Measurements from ENCODE around the gene CELF2. TPM values are rescaled to one million over a fixed set of nuclear protein-coding genes. Genes with fewer than 3 reads are reported as not detected.

Gene CELF2
- total and polyA plus RNA-seq, 2 experiments from 2014 or later = 14.4 to 26.5 TPM

GRCh38 chr10:11290156-11290890 lies 272.7 kb downstream of the CELF2 start:
- no peaks in the 10 kb centered on the region for H3K79me2 ChIP-seq (ENCODE audit: insufficient read depth)
- WGBS, 2 experiments (ENCODE audit: low coverage in 1 of 2, low lambda C conversion rate in 2 of 2, missing lambda C conversion rate in 2 of 2) = 93 to 97% methylated on average over 22 to 24 of the region's 24 CpGs
- in situ Hi-C loops (cut with MboI) = no loop called here

GRCh38 chr10:11292576-11293302 lies 275.1 kb downstream of the CELF2 start:
- DNase-seq = no peak
- no peaks in the 10 kb centered on the region for H4K20me1 ChIP-seq (ENCODE audit: insufficient read depth)
- H3K9me2 ChIP-seq (ENCODE audit: insufficient read depth) = no peaks in the 10 kb centered on the region
- H3K27ac ChIP-seq = no peak overlapping the region
- no peaks in the 10 kb centered on the region for H3K27me3 ChIP-seq (replicated peaks; ENCODE audit: insufficient read depth)
- H3K9me3 ChIP-seq (ENCODE audit: low read depth) = no peaks in the 10 kb centered on the region
- no peaks in the 10 kb centered on the region for H3F3A ChIP-seq (ENCODE audit: insufficient read depth)
- H3K79me2 ChIP-seq (ENCODE audit: insufficient read depth) = no peaks in the 10 kb centered on the region
- H3K4me2 ChIP-seq (ENCODE audit: unreplicated experiment) = no peak overlapping the region
- H3K9ac ChIP-seq = no peak overlapping the region
- no peak overlapping the region for H2AFZ ChIP-seq
- H3K4me1 ChIP-seq (ENCODE audit: insufficient read depth) = no peaks in the 10 kb centered on the region
- H3K4me3 ChIP-seq = no peak overlapping the region
- in situ Hi-C loops (cut with MboI) = no loop called here
- WGBS, 2 experiments (ENCODE audit: low coverage in 1 of 2, low lambda C conversion rate in 2 of 2, missing lambda C conversion rate in 2 of 2) = 77 to 82% methylated on average over 14 of the region's 14 CpGs
- no peaks in the 10 kb centered on the region for H3K36me3 ChIP-seq (ENCODE audit: low read depth)
- TF ChIP-seq EZH2phosphoT487 (IDR thresholded peaks at IDR 0.05; ENCODE audit: insufficient read depth, low read depth) (no peak), EZH2 (IDR thresholded peaks at IDR 0.05; ENCODE audit: insufficient read depth, poor library complexity, severe bottlenecking) (no peak)

More at GRCh38 chr10:11290156-11290890, 272.7 kb downstream of the CELF2 start:
- no peak for DNase-seq
- no peaks in the 10 kb centered on the region for H3K9me2 ChIP-seq (ENCODE audit: insufficient read depth)
- no peak overlapping the region for H3K4me3 ChIP-seq
- H3K9me3 ChIP-seq (ENCODE audit: low read depth) = no peaks in the 10 kb centered on the region
- H2AFZ ChIP-seq = no peak overlapping the region
- H3K9ac ChIP-seq = no peak overlapping the region
- no peaks in the 10 kb centered on the region for H3K4me1 ChIP-seq (ENCODE audit: insufficient read depth)
- no peak overlapping the region for H3K4me2 ChIP-seq (ENCODE audit: unreplicated experiment)
- H3F3A ChIP-seq (ENCODE audit: insufficient read depth) = no peaks in the 10 kb centered on the region
- no peaks in the 10 kb centered on the region for H4K20me1 ChIP-seq (ENCODE audit: insufficient read depth)
- no peaks in the 10 kb centered on the region for H3K27me3 ChIP-seq (replicated peaks; ENCODE audit: insufficient read depth)
- TF ChIP-seq EZH2 (IDR thresholded peaks at IDR 0.05; ENCODE audit: insufficient read depth, poor library complexity, severe bottlenecking) (no peak), EZH2phosphoT487 (IDR thresholded peaks at IDR 0.05; ENCODE audit: insufficient read depth, low read depth) (no peak)
- no peaks in the 10 kb centered on the region for H3K36me3 ChIP-seq (ENCODE audit: low read depth)
- H3K27ac ChIP-seq = no peak overlapping the region

GRCh38 chr10:11293332-11293731 lies 275.7 kb downstream of the CELF2 start:
- no peak for DNase-seq
- Histone ChIP-seq H3K4me3 (no peak overlapping the region), H3K9ac (no peak overlapping the region), H3K9me3 (ENCODE audit: low read depth) (no peaks in the 10 kb centered on the region), H3K79me2 (ENCODE audit: insufficient read depth) (no peaks in the 10 kb centered on the region), H3K36me3 (ENCODE audit: low read depth) (no peaks in the 10 kb centered on the region), H2AFZ (no peak overlapping the region), H3K4me2 (ENCODE audit: unreplicated experiment) (no peak overlapping the region), H3K9me2 (ENCODE audit: insufficient read depth) (no peaks in the 10 kb centered on the region), H3K27ac (no peak overlapping the region), H3F3A (ENCODE audit: insufficient read depth) (no peaks in the 10 kb centered on the region), H4K20me1 (ENCODE audit: insufficient read depth) (no peaks in the 10 kb centered on the region), H3K27me3 (replicated peaks; ENCODE audit: insufficient read depth) (no peaks in the 10 kb centered on the region), H3K4me1 (ENCODE audit: insufficient read depth) (no peaks in the 10 kb centered on the region)
- 70 to 76% methylated on average over 7 of the region's 7 CpGs for WGBS, 2 experiments (ENCODE audit: low coverage in 1 of 2, low lambda C conversion rate in 2 of 2, missing lambda C conversion rate in 2 of 2)
- TF ChIP-seq EZH2 (IDR thresholded peaks at IDR 0.05; ENCODE audit: insufficient read depth, poor library complexity, severe bottlenecking) = no peak
- TF ChIP-seq EZH2phosphoT487 (IDR thresholded peaks at IDR 0.05; ENCODE audit: insufficient read depth, low read depth) = no peak
- in situ Hi-C loops (cut with MboI) = no loop called here

- Histone ChIP-seq H3K27me3 (replicated peaks; ENCODE audit: insufficient read depth) (no peaks in the 10 kb centered on the region), H3K4me1 (ENCODE audit: insufficient read depth) (no peaks in the 10 kb centered on the region), H2AFZ (no peak overlapping the region), H3K36me3 (ENCODE audit: low read depth) (no peaks in the 10 kb centered on the region), H4K20me1 (ENCODE audit: insufficient read depth) (no peaks in the 10 kb centered on the region), H3K9ac (no peak overlapping the region), H3F3A (ENCODE audit: insufficient read depth) (no peaks in the 10 kb centered on the region), H3K27ac (no peak overlapping the region), H3K4me3 (no peak overlapping the region), H3K4me2 (ENCODE audit: unreplicated experiment) (no peak overlapping the region), H3K79me2 (ENCODE audit: insufficient read depth) (no peaks in the 10 kb centered on the region), H3K9me2 (ENCODE audit: insufficient read depth) (no peaks in the 10 kb centered on the region), H3K9me3 (ENCODE audit: low read depth) (no peaks in the 10 kb centered on the region)
- no peak for DNase-seq
- in situ Hi-C loops (cut with MboI) = no loop called here
- TF ChIP-seq EZH2phosphoT487 (IDR thresholded peaks at IDR 0.05; ENCODE audit: insufficient read depth, low read depth) (no peak), EZH2 (IDR thresholded peaks at IDR 0.05; ENCODE audit: insufficient read depth, poor library complexity, severe bottlenecking) (no peak)
- 52 to 58% methylated on average over 6 of the region's 6 CpGs for WGBS, 2 experiments (ENCODE audit: low coverage in 1 of 2, low lambda C conversion rate in 2 of 2, missing lambda C conversion rate in 2 of 2)
Measured at GRCh38 chr10:11294831-11295450, 277.3 kb downstream of the CELF2 start.

Measured in GM23248 (cell line).